Measurements from ENCODE around the gene PFKL.
"Not testable (repeated sequence)": the region's sequence is repeated elsewhere in the genome, so short reads cannot be mapped to it uniquely, and the experiment has no call there.

PFKL gene

GRCh38 chr21:44329086-44329889 is 29.4 kb downstream of the PFKL start:
- no peak for DNase-seq

GRCh38 chr21:44329971-44330681 is 30.3 kb downstream of the PFKL start:
- no peak for DNase-seq

GRCh38 chr21:44330698-44331097 is 30.8 kb downstream of the PFKL start:
- DNase-seq, result no peak

- no peak for DNase-seq
Observed at GRCh38 chr21:44331209-44331608, 31.4 kb downstream of the PFKL start.

GRCh38 chr21:44331650-44332307 is 31.9 kb downstream of the PFKL start:
- DNase-seq, result no peak

GRCh38 chr21:44332383-44332782 is 32.5 kb downstream of the PFKL start:
- no peak for DNase-seq

GRCh38 chr21:44332965-44333364 is 33.1 kb downstream of the PFKL start:
- DNase-seq, result no peak

GRCh38 chr21:44333509-44334328 is 33.9 kb downstream of the PFKL start:
- DNase-seq, result no peak

- DNase-seq, result no peak
Observed at GRCh38 chr21:44334329-44335030, 34.6 kb downstream of the PFKL start.

- DNase-seq, result no peak
Observed at GRCh38 chr21:44335266-44336059, 35.6 kb downstream of the PFKL start.

GRCh38 chr21:44337449-44337848 is 37.6 kb downstream of the PFKL start:
- no peak for DNase-seq

- peak; percentile 25 for DNase-seq
Observed at GRCh38 chr21:44337941-44338895, 38.4 kb downstream of the PFKL start.

GRCh38 chr21:44338971-44339910 is 39.4 kb downstream of the PFKL start, which contains the start of gene CFAP410:
Gene CFAP410 (minus strand): TSS chr21:44339390. CDS start chr21:44339194, 196 bp downstream.
- peak; percentile 93 for DNase-seq

GRCh38 chr21:44341726-44342458 is 42.0 kb downstream of the PFKL start:
- not testable (repeated sequence) for DNase-seq

GRCh38 chr21:44342981-44343380 is 43.1 kb downstream of the PFKL start:
- not testable (repeated sequence) for DNase-seq

- DNase-seq, result no peak
Observed at GRCh38 chr21:44344541-44345183, 44.8 kb downstream of the PFKL start.

GRCh38 chr21:44345495-44345894 is 45.6 kb downstream of the PFKL start:
- no peak for DNase-seq
